GM10847 (cell line): ENCODE measurements around the gene SUN3.

Experiments
- POLR2A ChIP-seq: IDR thresholded peaks from 2 replicates; pipeline ENCODE4 v1.6.1; 2011; ENCODE audit not compliant: insufficient read length; ENCODE audit errors: extremely low read depth

SUN3 gene

GRCh38 chr7:47943676-47944474 is 85.0 kb downstream of the SUN3 start:
- TF ChIP-seq POLR2A, result no peak

- TF ChIP-seq POLR2A, result no peak
Observed at GRCh38 chr7:47942132-47942531, 86.8 kb downstream of the SUN3 start.

GRCh38 chr7:47941136-47941844 is 87.6 kb downstream of the SUN3 start:
- TF ChIP-seq POLR2A, result no peak

- TF ChIP-seq POLR2A, result no peak
Observed at GRCh38 chr7:47940088-47941013, 88.6 kb downstream of the SUN3 start.

GRCh38 chr7:47939425-47940036 is 89.4 kb downstream of the SUN3 start:
- no peak for TF ChIP-seq POLR2A

- TF ChIP-seq POLR2A, result no peak
Observed at GRCh38 chr7:47938574-47939165, 90.2 kb downstream of the SUN3 start.

GRCh38 chr7:47937711-47938573 is 91.0 kb downstream of the SUN3 start:
- no peak for TF ChIP-seq POLR2A
